ENCODE measurements around the gene HDHD5. TPM values are rescaled to one million over a fixed set of nuclear protein-coding genes. Genes with fewer than 3 reads are reported as not detected.

The HDHD5 gene
- polyA plus RNA-seq, 1 donor from 2014 or later = 91.3 TPM

DNA sequence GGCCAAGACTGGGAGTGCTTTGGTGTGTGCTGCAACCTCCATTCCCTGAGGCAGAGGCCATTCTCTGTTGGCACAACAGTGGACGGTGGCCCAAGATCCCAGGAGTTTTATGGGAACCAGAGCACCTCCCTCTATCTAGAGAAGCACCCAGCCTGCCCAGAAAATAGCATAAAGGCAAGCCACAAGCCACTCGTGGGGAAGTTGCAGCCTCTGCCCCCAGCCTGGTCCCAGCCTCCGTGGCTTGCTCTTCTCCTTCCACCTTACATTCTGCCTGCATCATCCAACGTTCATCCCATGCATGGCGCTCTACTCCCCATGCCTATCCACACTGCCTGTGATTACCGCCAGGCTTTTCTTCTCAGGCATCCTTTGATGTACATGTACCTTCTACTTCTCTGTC, 58.5 kb downstream of the HDHD5 start:
- H3K79me2 ChIP-seq (replicated peaks; ENCODE audit: insufficient read depth, low read length) = no peaks in the 10 kb centered on the region
- no peaks in the 10 kb centered on the region for H3K27me3 ChIP-seq (ENCODE audit: insufficient read depth, low read depth, low read length)
- H3K9me2 ChIP-seq (ENCODE audit: insufficient read depth, low read length) = no peaks in the 10 kb centered on the region
- no peaks in the 10 kb centered on the region for H4K20me1 ChIP-seq (ENCODE audit: insufficient read depth)
- TF ChIP-seq EZH2 (IDR thresholded peaks at IDR 0.05; ENCODE audit: borderline replicate concordance, insufficient read depth, low read length, poor library complexity, severe bottlenecking) (no peak), SMC3 (conservative IDR thresholded peaks at IDR 0.05; ENCODE audit: poor library complexity) (no peak), EP300 (conservative IDR thresholded peaks at IDR 0.05; ENCODE audit: poor library complexity, severe bottlenecking) (no peak), TAF1 (IDR thresholded peaks at IDR 0.05; ENCODE audit: low read depth) (no peak), RAD21 (conservative IDR thresholded peaks at IDR 0.05) (no peak), POLR2AphosphoS5 (IDR thresholded peaks at IDR 0.05) (no peak)
- TF ChIP-seq, protein P1, sequence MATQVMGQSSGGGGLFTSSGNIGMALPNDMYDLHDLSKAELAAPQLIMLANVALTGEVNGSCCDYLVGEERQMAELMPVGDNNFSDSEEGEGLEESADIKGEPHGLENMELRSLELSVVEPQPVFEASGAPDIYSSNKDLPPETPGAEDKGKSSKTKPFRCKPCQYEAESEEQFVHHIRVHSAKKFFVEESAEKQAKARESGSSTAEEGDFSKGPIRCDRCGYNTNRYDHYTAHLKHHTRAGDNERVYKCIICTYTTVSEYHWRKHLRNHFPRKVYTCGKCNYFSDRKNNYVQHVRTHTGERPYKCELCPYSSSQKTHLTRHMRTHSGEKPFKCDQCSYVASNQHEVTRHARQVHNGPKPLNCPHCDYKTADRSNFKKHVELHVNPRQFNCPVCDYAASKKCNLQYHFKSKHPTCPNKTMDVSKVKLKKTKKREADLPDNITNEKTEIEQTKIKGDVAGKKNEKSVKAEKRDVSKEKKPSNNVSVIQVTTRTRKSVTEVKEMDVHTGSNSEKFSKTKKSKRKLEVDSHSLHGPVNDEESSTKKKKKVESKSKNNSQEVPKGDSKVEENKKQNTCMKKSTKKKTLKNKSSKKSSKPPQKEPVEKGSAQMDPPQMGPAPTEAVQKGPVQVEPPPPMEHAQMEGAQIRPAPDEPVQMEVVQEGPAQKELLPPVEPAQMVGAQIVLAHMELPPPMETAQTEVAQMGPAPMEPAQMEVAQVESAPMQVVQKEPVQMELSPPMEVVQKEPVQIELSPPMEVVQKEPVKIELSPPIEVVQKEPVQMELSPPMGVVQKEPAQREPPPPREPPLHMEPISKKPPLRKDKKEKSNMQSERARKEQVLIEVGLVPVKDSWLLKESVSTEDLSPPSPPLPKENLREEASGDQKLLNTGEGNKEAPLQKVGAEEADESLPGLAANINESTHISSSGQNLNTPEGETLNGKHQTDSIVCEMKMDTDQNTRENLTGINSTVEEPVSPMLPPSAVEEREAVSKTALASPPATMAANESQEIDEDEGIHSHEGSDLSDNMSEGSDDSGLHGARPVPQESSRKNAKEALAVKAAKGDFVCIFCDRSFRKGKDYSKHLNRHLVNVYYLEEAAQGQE (IDR thresholded peaks at IDR 0.05; ENCODE audit: borderline replicate concordance) = no peak
- TF ChIP-seq, protein P2, sequence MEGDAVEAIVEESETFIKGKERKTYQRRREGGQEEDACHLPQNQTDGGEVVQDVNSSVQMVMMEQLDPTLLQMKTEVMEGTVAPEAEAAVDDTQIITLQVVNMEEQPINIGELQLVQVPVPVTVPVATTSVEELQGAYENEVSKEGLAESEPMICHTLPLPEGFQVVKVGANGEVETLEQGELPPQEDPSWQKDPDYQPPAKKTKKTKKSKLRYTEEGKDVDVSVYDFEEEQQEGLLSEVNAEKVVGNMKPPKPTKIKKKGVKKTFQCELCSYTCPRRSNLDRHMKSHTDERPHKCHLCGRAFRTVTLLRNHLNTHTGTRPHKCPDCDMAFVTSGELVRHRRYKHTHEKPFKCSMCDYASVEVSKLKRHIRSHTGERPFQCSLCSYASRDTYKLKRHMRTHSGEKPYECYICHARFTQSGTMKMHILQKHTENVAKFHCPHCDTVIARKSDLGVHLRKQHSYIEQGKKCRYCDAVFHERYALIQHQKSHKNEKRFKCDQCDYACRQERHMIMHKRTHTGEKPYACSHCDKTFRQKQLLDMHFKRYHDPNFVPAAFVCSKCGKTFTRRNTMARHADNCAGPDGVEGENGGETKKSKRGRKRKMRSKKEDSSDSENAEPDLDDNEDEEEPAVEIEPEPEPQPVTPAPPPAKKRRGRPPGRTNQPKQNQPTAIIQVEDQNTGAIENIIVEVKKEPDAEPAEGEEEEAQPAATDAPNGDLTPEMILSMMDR (IDR thresholded peaks at IDR 0.05; ENCODE audit: poor library complexity, severe bottlenecking) = no peak
- H2AFZ ChIP-seq (ENCODE audit: low read depth, low read length) = no peak overlapping the region
- H3K36me3 ChIP-seq (ENCODE audit: insufficient read depth, low read length) = no peaks in the 10 kb centered on the region
- no peak overlapping the region for H3K4me2 ChIP-seq (ENCODE audit: low read length)
- H3K4me3 ChIP-seq (ENCODE audit: low read length) = no peak overlapping the region
- no peak overlapping the region for H3K9ac ChIP-seq (ENCODE audit: low read length)
- H3K27ac ChIP-seq (ENCODE audit: low read length) = no peak overlapping the region
- H3F3A ChIP-seq (ENCODE audit: insufficient read depth, low read length, poor library complexity, severe bottlenecking) = no peaks in the 10 kb centered on the region
- H3K9me3 ChIP-seq (ENCODE audit: low read length) = no peaks in the 10 kb centered on the region

DNA sequence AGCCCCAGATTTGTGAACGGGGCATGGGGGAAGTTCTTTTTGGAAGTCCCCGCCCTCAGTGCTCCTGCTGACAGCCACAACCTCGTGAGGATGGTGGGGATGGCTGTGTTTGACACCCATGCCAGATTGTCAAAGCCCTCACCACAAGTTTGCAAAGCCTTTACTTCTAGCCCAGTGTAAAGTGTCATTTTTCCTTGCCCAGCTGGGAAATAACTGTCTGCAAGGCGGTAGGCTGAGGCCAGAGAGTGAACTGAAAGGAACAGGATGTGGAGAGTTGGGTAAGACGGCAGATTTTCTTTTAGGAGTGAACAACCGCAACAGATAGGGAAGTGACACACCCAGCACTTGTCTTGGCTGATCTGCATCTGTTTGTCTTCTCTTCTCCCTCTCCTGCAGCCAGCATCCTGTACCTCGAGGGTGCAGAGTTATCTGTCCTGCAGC, 60.7 kb downstream of the HDHD5 start:
- H3K9me2 ChIP-seq (ENCODE audit: insufficient read depth, low read length) = no peaks in the 10 kb centered on the region
- no peaks in the 10 kb centered on the region for H3F3A ChIP-seq (ENCODE audit: insufficient read depth, low read length, poor library complexity, severe bottlenecking)
- no peak overlapping the region for H3K4me3 ChIP-seq (ENCODE audit: low read length)
- no peaks in the 10 kb centered on the region for H3K9me3 ChIP-seq (ENCODE audit: low read length)
- H3K9ac ChIP-seq (ENCODE audit: low read length) = no peak overlapping the region
- no peak overlapping the region for H2AFZ ChIP-seq (ENCODE audit: low read depth, low read length)
- no peak for TF ChIP-seq SMC3 (conservative IDR thresholded peaks at IDR 0.05; ENCODE audit: poor library complexity)
- no peak for TF ChIP-seq MXI1 (conservative IDR thresholded peaks at IDR 0.05; ENCODE audit: poor library complexity, severe bottlenecking)
- TF ChIP-seq EZH2 (IDR thresholded peaks at IDR 0.05; ENCODE audit: borderline replicate concordance, insufficient read depth, low read length, poor library complexity, severe bottlenecking) = no peak
- TF ChIP-seq, protein P1 (IDR thresholded peaks at IDR 0.05; ENCODE audit: borderline replicate concordance) = no peak
- no peak for TF ChIP-seq RAD21 (conservative IDR thresholded peaks at IDR 0.05)
- TF ChIP-seq, protein P2 (IDR thresholded peaks at IDR 0.05; ENCODE audit: poor library complexity, severe bottlenecking) = no peak
- TF ChIP-seq TAF1 (IDR thresholded peaks at IDR 0.05; ENCODE audit: low read depth) = no peak
- no peak for TF ChIP-seq EP300 (conservative IDR thresholded peaks at IDR 0.05; ENCODE audit: poor library complexity, severe bottlenecking)
- no peak for TF ChIP-seq POLR2AphosphoS5 (IDR thresholded peaks at IDR 0.05)
- no peaks in the 10 kb centered on the region for H4K20me1 ChIP-seq (ENCODE audit: insufficient read depth)
- H3K27me3 ChIP-seq (ENCODE audit: insufficient read depth, low read depth, low read length) = no peaks in the 10 kb centered on the region
- H3K36me3 ChIP-seq (ENCODE audit: insufficient read depth, low read length) = no peaks in the 10 kb centered on the region
- H3K79me2 ChIP-seq (replicated peaks; ENCODE audit: insufficient read depth, low read length) = no peaks in the 10 kb centered on the region
- H3K27ac ChIP-seq (ENCODE audit: low read length) = no peak overlapping the region
- H3K4me2 ChIP-seq (ENCODE audit: low read length) = no peak overlapping the region

Data from neural cell (in vitro differentiated cells).